Stimulated activated naive B cell treated with anti-CD40 and anti-IgM and Interleukin-4, amounts not matched to agents 10 μg/mL and 1 μg/mL and 100 μg/mL, for 72 hours (primary cell): ENCODE data around the gene ZNF280C.
A peak's percentile ranks its signal among the peaks of the same experiment; 100 is the strongest.

Source experiments
- ATAC-seq, 2 donors: fragments of 150-1000 bp; cut with Tn5 transposase; replicated peaks; 2 replicates each; pipeline ENCODE4 v1.10.0; 2021; ENCODE audit warnings: moderate library complexity in 1 of 2
- DNase-seq: peaks from one replicate; pipeline ENCODE4 v3.0.0; 2021
- H3K27ac Mint-ChIP-seq: one replicate; pipeline ENCODE4 v1.8.0; 2022; ENCODE audit warnings: mild to moderate bottlenecking, mixed read lengths
- H3K27me3 Mint-ChIP-seq, 2 donors: one replicate each; pipeline ENCODE4 v1.8.0; 2022; ENCODE audit warnings: mixed read lengths in 2 of 2
- H3K36me3 Mint-ChIP-seq, 2 donors: one replicate each; pipeline ENCODE4 v1.8.0; 2022; ENCODE audit warnings: mixed read lengths in 2 of 2, mild to moderate bottlenecking in 1 of 2
- H3K4me1 Mint-ChIP-seq, 2 donors: one replicate each; pipeline ENCODE4 v1.8.0; 2022; ENCODE audit warnings: mixed read lengths in 2 of 2, mild to moderate bottlenecking in 1 of 2
- H3K4me3 Mint-ChIP-seq, 2 donors: one replicate each; pipeline ENCODE4 v1.8.0; 2022; ENCODE audit warnings: mild to moderate bottlenecking in 2 of 2, mixed read lengths in 2 of 2, moderate library complexity in 1 of 2
- H3K9me3 Mint-ChIP-seq, 2 donors: one replicate each; pipeline ENCODE4 v1.8.0; 2022; ENCODE audit warnings: mixed read lengths in 2 of 2, mild to moderate bottlenecking in 1 of 2

The ZNF280C gene

DNA sequence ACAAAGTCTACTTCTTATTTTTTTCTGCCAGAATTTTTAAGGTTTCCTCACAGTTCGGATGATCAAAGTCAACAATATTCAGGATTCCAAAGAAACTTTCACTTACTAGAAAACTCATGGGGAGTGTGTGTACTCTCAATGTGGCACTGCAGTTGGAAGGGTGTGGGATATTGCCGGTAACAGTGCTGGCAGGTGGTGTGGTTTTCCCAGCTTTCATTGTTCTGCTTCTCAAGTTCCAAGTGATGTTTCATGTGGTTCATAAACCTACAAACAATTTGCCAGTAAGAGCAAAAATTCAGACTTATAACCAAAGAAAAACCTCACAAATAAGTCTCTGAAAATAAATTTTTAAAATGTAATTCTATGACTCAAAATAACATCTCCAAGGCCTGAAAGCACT, 39.8 kb downstream of the ZNF280C start:
- DNase-seq, result no peak
- H3K27ac Mint-ChIP-seq, result no peak overlapping the region
- H3K36me3 Mint-ChIP-seq, result peaks cover 3 to 8% of the 10 kb centered on the region in 2 donors
- no peaks in the 10 kb centered on the region for H3K4me1 Mint-ChIP-seq
- no peak overlapping the region for H3K4me3 Mint-ChIP-seq
- H3K9me3 Mint-ChIP-seq, result no peaks in the 10 kb centered on the region
- no peak for ATAC-seq
- H3K27me3 Mint-ChIP-seq, result no peaks in the 10 kb centered on the region

DNA sequence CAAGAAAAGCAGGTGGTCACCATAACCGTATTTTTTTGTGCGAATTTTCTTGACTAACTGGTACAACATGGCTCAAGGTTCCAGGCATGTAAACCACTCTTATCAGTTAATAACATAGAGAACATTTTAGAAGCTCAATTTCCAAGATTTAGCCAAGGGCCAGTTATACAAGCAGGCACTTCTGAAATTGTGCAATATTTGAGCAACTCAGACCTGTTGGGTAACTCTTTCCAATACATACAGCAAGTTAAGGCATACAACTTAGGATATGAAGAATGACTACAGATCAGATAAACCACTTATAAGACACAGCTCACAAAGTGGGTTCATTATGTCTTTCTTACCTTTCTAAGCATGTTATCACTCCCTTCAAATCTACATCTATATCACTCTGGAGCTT, 43.9 kb downstream of the ZNF280C start:
- H3K4me3 Mint-ChIP-seq, result no peak overlapping the region
- H3K9me3 Mint-ChIP-seq, result no peaks in the 10 kb centered on the region
- H3K36me3 Mint-ChIP-seq, result peaks cover 5 to 7% of the 10 kb centered on the region in 2 donors
- no peak overlapping the region for H3K27ac Mint-ChIP-seq
- H3K4me1 Mint-ChIP-seq, result no peaks in the 10 kb centered on the region
- DNase-seq (no peak), ATAC-seq (no peak)
- no peaks in the 10 kb centered on the region for H3K27me3 Mint-ChIP-seq

DNA sequence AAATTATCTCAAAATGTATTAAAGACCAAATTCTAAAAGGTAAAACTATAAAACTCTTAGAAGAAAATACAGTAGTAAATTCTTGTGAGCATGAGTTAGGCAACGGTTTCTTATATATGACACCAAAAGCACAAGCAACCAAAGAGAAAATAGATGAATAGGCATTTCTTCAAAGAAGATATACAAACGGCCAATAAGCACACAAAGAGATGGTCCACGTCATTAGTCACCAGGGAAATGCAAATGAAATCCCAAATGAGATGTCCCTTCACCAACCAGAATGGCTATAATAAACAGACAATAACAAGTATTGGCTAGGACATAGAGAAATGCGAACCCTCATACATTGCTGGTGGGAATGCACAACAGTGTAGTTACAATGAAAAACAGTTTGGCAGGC, 52.4 kb downstream of the ZNF280C start:
- H3K4me1 Mint-ChIP-seq, result peaks cover 2 to 10% of the 10 kb centered on the region in 2 donors

DNA sequence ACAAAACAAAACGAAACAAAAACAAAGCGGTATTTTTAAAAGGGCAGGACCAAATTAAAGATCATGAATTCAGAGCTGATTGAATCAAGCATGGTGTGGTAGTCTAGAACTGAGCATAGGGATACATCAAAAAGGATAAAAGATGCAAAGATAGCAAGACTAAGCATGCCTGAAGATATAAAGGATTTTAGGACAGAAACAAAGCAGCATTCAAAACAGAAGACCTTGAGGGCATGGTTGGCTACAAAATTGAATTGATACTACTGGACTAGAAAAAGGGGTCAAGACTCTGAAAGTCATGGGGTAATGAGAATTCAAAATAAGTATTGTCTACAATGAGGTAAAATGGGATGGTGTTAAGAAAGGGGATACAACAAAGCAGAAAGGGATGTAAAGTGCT, 55.3 kb downstream of the ZNF280C start:
- Mint-ChIP-seq H3K27ac (no peak overlapping the region), H3K27me3 (no peaks in the 10 kb centered on the region), H3K9me3 (no peaks in the 10 kb centered on the region), H3K4me1 (peaks cover 2 to 10% of the 10 kb centered on the region in 2 donors), H3K36me3 (peaks cover 25 to 31% of the 10 kb centered on the region in 2 donors), H3K4me3 (no peak overlapping the region)
- no peak for ATAC-seq
- no peak for DNase-seq

More for the DNA sequence above, 52.4 kb downstream of the ZNF280C start:
- DNase-seq (no peak), ATAC-seq (no peak)
- Mint-ChIP-seq H3K9me3 (no peaks in the 10 kb centered on the region), H3K27me3 (no peaks in the 10 kb centered on the region), H3K27ac (no peak overlapping the region), H3K36me3 (peaks cover 23 to 26% of the 10 kb centered on the region in 2 donors), H3K4me3 (no peak overlapping the region)

DNA sequence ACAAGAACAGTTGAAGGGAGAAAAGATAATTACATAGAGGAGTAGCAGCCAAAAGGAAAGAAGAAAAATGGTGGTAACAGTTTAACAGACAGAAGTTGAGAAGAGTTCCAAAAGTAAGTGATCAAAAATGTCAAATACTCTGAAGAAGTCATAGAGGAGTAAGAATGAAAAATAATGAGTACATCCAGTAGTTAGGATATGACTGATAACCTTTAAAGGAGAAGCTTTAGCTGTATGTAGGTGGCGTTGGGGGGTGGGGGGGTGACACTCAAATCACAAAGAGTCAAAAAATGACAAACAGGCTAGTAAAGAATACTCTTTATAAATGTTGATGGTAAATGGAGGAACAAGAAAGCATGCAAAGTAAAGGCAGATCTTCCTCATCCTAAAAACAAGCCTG, 56.3 kb downstream of the ZNF280C start:
- Mint-ChIP-seq H3K27ac (peak overlapping the region; percentile 1), H3K4me1 (peaks cover 2 to 10% of the 10 kb centered on the region in 2 donors), H3K9me3 (no peaks in the 10 kb centered on the region), H3K27me3 (no peaks in the 10 kb centered on the region), H3K36me3 (peaks cover 22 to 31% of the 10 kb centered on the region in 2 donors), H3K4me3 (peak overlapping the region in 1 of 2 donors; percentile 23)
- DNase-seq, result no peak
- peak; percentile 39 to 79 for ATAC-seq

DNA sequence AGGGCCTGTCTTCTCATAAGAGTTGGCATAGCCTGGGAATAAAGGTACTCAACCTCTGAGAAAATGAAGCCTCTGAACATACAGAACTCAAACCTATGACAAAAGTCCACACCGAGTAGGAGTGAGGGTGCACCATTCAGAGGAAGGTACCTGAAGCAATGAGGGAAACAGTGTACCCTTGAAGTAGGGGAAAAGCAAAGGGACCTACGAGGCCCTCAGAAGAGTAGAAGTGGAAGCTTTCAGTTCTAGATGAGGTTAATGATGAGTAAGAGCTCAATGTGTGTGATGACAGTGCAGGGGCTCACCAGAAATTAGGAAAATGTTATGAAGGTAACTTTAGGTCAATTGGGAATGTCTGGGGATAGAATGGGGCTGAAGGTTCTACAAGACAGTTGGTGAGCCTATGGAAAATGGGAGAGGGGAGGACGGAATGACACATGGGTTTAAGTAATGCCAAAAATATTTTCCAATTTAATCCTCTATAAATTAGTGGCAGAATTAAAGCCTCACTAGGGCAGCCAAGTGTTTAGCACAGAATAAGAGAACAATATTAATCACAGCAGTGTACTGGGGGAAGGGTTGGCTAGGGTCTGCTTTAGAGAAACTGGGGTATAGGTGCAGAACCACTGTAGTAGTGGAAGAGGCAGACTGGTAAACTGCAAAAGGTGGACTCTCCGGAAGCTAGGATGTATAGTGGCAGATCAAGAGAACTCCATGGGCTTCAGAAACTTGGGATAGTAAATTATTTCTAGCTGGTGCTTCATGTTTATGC, 57.1 kb downstream of the ZNF280C start:
- H3K27ac Mint-ChIP-seq, result peak overlapping the region; percentile 57
- H3K9me3 Mint-ChIP-seq, result no peaks in the 10 kb centered on the region
- peaks cover 2 to 10% of the 10 kb centered on the region in 2 donors for H3K4me1 Mint-ChIP-seq
- H3K36me3 Mint-ChIP-seq, result peaks cover 22 to 35% of the 10 kb centered on the region in 2 donors
- peak in 1 of 2 donors; percentile 65 for ATAC-seq
- no peak for DNase-seq
- no peaks in the 10 kb centered on the region for H3K27me3 Mint-ChIP-seq
- H3K4me3 Mint-ChIP-seq, result no peak overlapping the region

DNA sequence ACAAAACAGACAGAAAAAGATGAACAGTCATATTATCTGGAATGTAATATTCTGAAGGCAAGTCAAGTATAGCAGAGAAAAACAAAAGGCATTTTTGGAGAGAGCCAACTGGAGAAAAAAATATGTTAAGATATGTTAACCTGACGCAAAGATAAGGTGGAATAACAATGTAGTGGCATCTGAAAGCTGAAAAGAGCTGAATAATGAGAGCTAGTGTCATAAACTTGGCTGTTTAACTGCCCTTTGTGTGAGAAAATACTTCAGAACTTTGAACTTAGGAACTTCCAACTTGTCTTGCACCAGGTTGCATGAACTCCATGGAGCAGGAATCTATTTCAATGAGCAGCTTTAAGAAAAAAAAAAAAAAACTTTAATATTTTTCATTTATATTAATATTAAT, 64.1 kb downstream of the ZNF280C start:
- DNase-seq (no peak), ATAC-seq (no peak)
- peaks cover 5 to 11% of the 10 kb centered on the region in 2 donors for H3K36me3 Mint-ChIP-seq
- H3K4me1 Mint-ChIP-seq, result no peaks in the 10 kb centered on the region
- no peaks in the 10 kb centered on the region for H3K27me3 Mint-ChIP-seq
- no peak overlapping the region for H3K4me3 Mint-ChIP-seq
- no peak overlapping the region for H3K27ac Mint-ChIP-seq
- no peaks in the 10 kb centered on the region for H3K9me3 Mint-ChIP-seq

DNA sequence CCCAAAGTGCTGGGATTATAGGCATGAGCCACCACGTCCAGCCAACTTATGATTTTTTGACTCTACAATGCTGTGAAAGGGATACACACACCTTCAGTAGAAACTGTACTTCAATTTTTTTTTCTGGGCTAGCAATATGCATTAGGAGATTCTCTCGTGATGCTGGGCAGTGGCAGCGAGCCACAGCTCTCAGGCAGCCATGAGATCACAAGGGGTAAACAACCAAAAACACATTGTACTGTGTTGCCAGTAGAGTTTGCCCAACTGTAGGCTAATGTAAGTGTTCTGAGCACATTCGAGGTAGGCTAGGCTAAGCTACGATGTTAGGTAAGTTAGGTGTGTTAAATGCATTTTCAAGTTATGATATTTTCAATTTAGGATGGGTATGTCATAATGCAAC, 71.2 kb downstream of the ZNF280C start:
- H3K36me3 Mint-ChIP-seq, result no peaks in the 10 kb centered on the region
- H3K4me3 Mint-ChIP-seq, result no peak overlapping the region
- H3K4me1 Mint-ChIP-seq, result peaks cover 7 to 30% of the 10 kb centered on the region in 2 donors
- peak overlapping the region; percentile 5 for H3K27ac Mint-ChIP-seq
- no peak for ATAC-seq
- DNase-seq, result no peak
- no peaks in the 10 kb centered on the region for H3K27me3 Mint-ChIP-seq
- no peaks in the 10 kb centered on the region for H3K9me3 Mint-ChIP-seq

DNA sequence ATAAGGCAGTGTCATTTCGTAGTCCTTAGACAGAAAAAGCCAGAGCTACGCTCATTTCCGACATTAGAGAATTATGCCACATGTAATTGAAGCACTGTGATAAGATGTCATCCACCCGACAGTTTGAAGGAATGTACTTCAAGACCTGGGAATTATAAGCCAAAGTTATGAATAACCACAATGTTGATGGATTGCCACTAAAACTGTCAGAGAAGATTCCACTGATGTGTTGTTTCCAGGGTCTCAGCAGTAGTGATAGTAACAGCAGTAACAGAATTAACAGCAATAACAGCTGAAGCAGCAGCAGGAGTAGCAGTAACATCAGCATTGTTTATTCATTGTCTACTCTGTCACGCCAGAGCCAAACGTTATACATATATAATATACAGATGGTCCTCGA, 72.2 kb downstream of the ZNF280C start:
- H3K36me3 Mint-ChIP-seq, result no peaks in the 10 kb centered on the region

DNA sequence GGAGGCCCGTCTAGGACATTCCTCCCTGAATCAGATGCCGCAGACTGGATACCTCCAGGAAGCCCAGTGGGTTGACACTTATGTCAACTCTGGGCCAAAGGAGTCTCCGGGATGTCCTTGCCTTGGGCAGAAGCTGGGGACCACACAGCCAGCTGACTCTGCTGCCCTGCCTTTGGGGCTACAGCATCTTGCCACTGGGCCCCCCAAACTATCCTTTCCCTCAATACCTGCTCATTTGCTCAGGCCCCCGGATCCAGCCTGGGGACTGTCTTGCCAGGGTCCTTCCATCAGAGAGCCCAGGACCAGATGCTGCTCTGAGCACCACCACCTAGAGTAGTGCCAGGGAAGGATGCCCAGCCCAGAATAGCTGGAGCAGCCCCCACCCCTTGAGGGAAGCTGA, 77.9 kb downstream of the ZNF280C start:
- ATAC-seq, result no peak
- Mint-ChIP-seq H3K27ac (no peak overlapping the region), H3K9me3 (no peaks in the 10 kb centered on the region), H3K36me3 (no peaks in the 10 kb centered on the region), H3K4me3 (no peak overlapping the region), H3K27me3 (peaks cover 0 to 4% of the 10 kb centered on the region in 2 donors), H3K4me1 (peaks cover 7 to 11% of the 10 kb centered on the region in 2 donors)
- DNase-seq, result no peak

More for the DNA sequence above, 72.2 kb downstream of the ZNF280C start:
- DNase-seq (no peak), ATAC-seq (no peak)
- H3K4me3 Mint-ChIP-seq, result no peak overlapping the region
- no peaks in the 10 kb centered on the region for H3K9me3 Mint-ChIP-seq
- no peak overlapping the region for H3K27ac Mint-ChIP-seq
- no peaks in the 10 kb centered on the region for H3K27me3 Mint-ChIP-seq
- H3K4me1 Mint-ChIP-seq, result peaks cover 9 to 30% of the 10 kb centered on the region in 2 donors

DNA sequence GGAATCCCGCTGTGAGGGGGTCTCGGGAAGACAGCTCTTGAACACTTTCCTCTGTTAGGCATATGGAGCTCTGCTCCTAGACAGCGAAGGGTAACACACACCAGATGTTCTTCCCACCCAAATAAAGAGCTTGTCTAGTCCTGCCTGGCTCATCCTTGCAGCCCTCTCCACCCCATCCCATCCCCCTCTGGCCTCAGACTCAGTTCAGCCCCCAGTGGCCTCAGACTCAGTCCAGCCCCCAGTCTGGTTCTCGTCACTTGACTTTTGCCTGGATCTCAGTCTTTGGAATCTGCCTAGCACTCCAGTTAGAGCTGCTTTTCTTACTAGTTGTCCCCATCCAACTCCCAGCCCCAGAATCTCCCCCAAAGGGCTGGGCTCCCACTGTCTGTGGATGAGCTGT, 82.0 kb downstream of the ZNF280C start:
- Mint-ChIP-seq H3K36me3 (peaks cover 0 to 4% of the 10 kb centered on the region in 2 donors), H3K4me3 (no peak overlapping the region), H3K27me3 (peaks cover 0 to 4% of the 10 kb centered on the region in 2 donors), H3K9me3 (no peaks in the 10 kb centered on the region), H3K27ac (peak overlapping the region; percentile 28), H3K4me1 (peaks cover 7 to 14% of the 10 kb centered on the region in 2 donors)
- ATAC-seq (no peak), DNase-seq (no peak)

DNA sequence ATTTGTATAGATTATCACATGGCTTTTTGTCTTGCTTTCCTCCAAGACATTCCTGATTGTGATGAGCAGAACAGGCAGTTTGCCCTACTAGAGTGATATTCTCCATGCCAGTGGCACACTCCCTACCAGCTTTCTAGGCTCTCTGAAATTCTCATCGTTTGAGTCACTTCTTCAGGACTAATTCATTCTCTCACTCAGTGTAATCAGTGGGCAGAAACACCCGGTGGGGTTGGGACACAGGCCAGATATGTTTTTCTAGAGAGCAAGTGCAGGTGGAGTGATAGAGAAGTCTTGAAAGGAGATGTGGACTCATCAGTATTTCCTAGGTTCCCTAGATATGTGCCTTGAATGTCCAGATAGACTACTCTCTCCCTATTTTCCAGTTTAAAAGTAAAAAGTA, 83.8 kb downstream of the ZNF280C start:
- Mint-ChIP-seq H3K27me3 (peaks cover 0 to 6% of the 10 kb centered on the region in 2 donors), H3K4me1 (peaks cover 7 to 17% of the 10 kb centered on the region in 2 donors), H3K9me3 (no peaks in the 10 kb centered on the region), H3K4me3 (no peak overlapping the region), H3K27ac (no peak overlapping the region), H3K36me3 (peaks cover 2 to 5% of the 10 kb centered on the region in 2 donors)
- DNase-seq, result no peak
- no peak for ATAC-seq

DNA sequence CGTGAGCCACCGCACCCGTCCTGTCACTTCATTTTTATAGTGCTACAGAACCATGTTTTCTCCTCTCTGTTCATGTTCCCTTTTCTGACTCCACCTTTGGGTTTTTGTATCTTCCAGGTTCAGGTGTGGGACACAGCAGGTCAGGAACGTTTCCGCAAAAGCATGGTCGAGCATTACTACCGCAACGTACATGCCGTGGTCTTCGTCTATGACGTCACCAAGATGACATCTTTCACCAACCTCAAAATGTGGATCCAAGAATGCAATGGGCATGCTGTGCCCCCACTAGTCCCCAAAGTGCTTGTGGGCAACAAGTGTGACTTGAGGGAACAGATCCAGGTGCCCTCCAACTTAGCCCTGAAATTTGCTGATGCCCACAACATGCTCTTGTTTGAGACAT, 84.5 kb downstream of the ZNF280C start:
- peaks cover 4 to 11% of the 10 kb centered on the region in 2 donors for H3K36me3 Mint-ChIP-seq
- ATAC-seq (no peak), DNase-seq (no peak)
- H3K4me3 Mint-ChIP-seq, result no peak overlapping the region
- peaks cover 11 to 22% of the 10 kb centered on the region in 2 donors for H3K4me1 Mint-ChIP-seq
- H3K27me3 Mint-ChIP-seq, result peaks cover 0 to 10% of the 10 kb centered on the region in 2 donors
- no peak overlapping the region for H3K27ac Mint-ChIP-seq
- H3K9me3 Mint-ChIP-seq, result no peaks in the 10 kb centered on the region

DNA sequence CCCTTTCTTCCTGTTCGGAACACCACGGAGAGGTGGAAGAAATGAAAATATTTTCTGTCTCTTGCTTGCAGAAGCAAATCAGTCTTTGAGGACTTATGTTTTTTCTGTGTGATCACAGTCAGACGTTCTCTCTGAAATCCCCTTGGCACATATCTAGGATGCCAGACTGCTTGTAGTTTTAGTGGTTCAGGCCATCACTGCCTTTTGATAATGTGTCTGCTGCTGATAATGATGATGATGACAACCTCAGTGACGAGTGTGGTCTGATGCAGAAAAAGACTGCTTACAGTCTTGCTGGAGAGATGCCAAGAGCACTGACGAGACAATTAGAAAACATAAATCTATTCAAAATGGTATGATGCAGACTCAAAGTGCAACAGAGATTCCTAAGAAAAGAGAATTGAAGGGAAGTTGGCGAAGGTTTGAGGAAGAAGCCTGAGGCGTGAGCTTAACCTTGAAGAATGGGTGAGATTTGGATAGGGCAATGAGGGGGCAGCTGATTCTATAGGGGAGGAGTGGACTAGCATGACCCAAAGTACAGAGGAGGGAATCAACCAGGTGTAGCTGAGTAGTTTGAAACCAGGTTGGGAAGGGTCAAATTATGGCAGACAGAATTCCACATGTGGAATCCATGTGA, 89.0 kb downstream of the ZNF280C start:
- DNase-seq (no peak), ATAC-seq (no peak)
- peaks cover 0 to 3% of the 10 kb centered on the region in 2 donors for H3K9me3 Mint-ChIP-seq
- H3K36me3 Mint-ChIP-seq, result peaks cover 10 to 18% of the 10 kb centered on the region in 2 donors
- H3K4me3 Mint-ChIP-seq, result no peak overlapping the region
- H3K27ac Mint-ChIP-seq, result no peak overlapping the region
- peaks cover 28 to 50% of the 10 kb centered on the region in 2 donors for H3K4me1 Mint-ChIP-seq
- peaks cover 0 to 6% of the 10 kb centered on the region in 2 donors for H3K27me3 Mint-ChIP-seq

DNA sequence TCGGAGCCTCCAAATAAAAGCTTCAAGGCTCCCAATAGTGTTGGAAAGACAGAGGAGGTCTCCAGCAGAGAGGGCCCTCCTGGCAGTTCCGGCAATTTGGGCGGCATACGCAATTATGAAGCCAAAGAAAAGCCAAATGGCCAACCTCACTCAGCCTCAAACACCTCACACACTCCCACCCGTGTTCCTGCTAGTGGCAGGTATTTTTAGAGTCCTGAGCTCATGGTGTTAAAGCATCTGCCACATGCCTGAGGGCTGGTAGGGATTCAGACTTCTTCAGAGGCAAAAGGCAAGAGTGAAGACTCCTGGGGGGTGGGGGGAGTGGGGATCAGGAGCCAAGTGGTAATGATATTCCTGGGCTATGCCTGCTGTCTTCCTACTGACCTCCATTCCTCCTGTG, 89.5 kb downstream of the ZNF280C start:
- H3K27ac Mint-ChIP-seq, result no peak overlapping the region
- H3K36me3 Mint-ChIP-seq, result peaks cover 10 to 17% of the 10 kb centered on the region in 2 donors

More for the DNA sequence above, 89.5 kb downstream of the ZNF280C start:
- H3K4me3 Mint-ChIP-seq, result no peak overlapping the region
- ATAC-seq (no peak), DNase-seq (no peak)
- peaks cover 0 to 3% of the 10 kb centered on the region in 2 donors for H3K9me3 Mint-ChIP-seq
- H3K27me3 Mint-ChIP-seq, result peaks cover 0 to 6% of the 10 kb centered on the region in 2 donors
- H3K4me1 Mint-ChIP-seq, result peaks cover 33 to 53% of the 10 kb centered on the region in 2 donors
